WTC11 (cell line): ENCODE measurements around the gene VPS41. TPM values are rescaled to one million over a fixed set of nuclear protein-coding genes. Genes with fewer than 3 reads are reported as not detected.
A peak's percentile ranks its signal among the peaks of the same experiment; 100 is the strongest.

Source experiments
- ATAC-seq: fragments of 200-7000 bp; cut with Tn5 transposase; 2 replicates; pipeline ENCODE4 v1.10.0; 2021; ENCODE audit warnings: mild to moderate bottlenecking, moderate library complexity
- CTCF ChIA-PET: fragments of 300-600 bp; sonication (Branson Sonifier 250); formaldehyde crosslinking; loops from one replicate; lab custom pipeline; 2021; ENCODE audit warnings: antibody characterized with exemption; lab: Charles Lee
- POLR2A ChIA-PET: fragments of 350-600 bp; sonication (Branson Sonifier 250); formaldehyde crosslinking; loops from one replicate; lab custom pipeline; 2021; ENCODE audit warnings: antibody characterized with exemption; lab: Charles Lee
- DNase-seq: peaks from one replicate; pipeline ENCODE4 v3.0.0; 2021; ENCODE audit warnings: low spot score
- H3K27ac Mint-ChIP-seq: 2 replicates; pipeline ENCODE4 v1.8.0; 2021; ENCODE audit warnings: mixed read lengths
- H3K27me3 Mint-ChIP-seq: 2 replicates; pipeline ENCODE4 v1.8.0; 2021; ENCODE audit warnings: low read depth, mild to moderate bottlenecking, moderate library complexity, mixed read lengths
- H3K36me3 Mint-ChIP-seq: 2 replicates; pipeline ENCODE4 v1.8.0; 2021; ENCODE audit warnings: mixed read lengths
- H3K4me1 Mint-ChIP-seq: 2 replicates; pipeline ENCODE4 v1.8.0; 2022; ENCODE audit warnings: mixed read lengths
- H3K4me3 Mint-ChIP-seq: 2 replicates; pipeline ENCODE4 v1.8.0; 2021; ENCODE audit warnings: mild to moderate bottlenecking, moderate library complexity, mixed read lengths
- H3K9me3 Mint-ChIP-seq: 2 replicates; pipeline ENCODE4 v1.8.0; 2021; ENCODE audit warnings: mixed read lengths
- ATF1 ChIP-seq: sonication (generic); formaldehyde crosslinking; IDR thresholded peaks from 2 replicates; pipeline ENCODE4 v1.8.1; 2023; ENCODE audit warnings: mild to moderate bottlenecking, moderate library complexity, missing genetic modification reagents
- CTCF ChIP-seq: fragments of 200-600 bp; IDR thresholded peaks from 2 replicates; pipeline ENCODE4 v1.8.0; 2022; ENCODE audit warnings: antibody characterized with exemption
- ELF4 ChIP-seq: sonication (generic); formaldehyde crosslinking; IDR thresholded peaks from 2 replicates; pipeline ENCODE4 v1.8.1; 2022; ENCODE audit warnings: low read depth, mild to moderate bottlenecking, moderate library complexity, missing genetic modification reagents
- ETV6 ChIP-seq: sonication (generic); formaldehyde crosslinking; IDR thresholded peaks from 2 replicates; pipeline ENCODE4 v1.8.1; 2022; ENCODE audit warnings: mild to moderate bottlenecking, missing genetic modification reagents
- FOXJ3 ChIP-seq: sonication (generic); formaldehyde crosslinking; IDR thresholded peaks from 2 replicates; pipeline ENCODE4 v1.9.0; 2021; ENCODE audit warnings: missing genetic modification reagents, mild to moderate bottlenecking, borderline replicate concordance
- FOXP1 ChIP-seq: sonication (generic); formaldehyde crosslinking; IDR thresholded peaks from 2 replicates; pipeline ENCODE4 v1.8.0; 2022; ENCODE audit warnings: missing genetic modification reagents, mild to moderate bottlenecking, moderate library complexity, borderline replicate concordance
- FOXP4 ChIP-seq: sonication (generic); formaldehyde crosslinking; IDR thresholded peaks from 2 replicates; pipeline ENCODE4 v1.8.0; 2022; ENCODE audit warnings: mild to moderate bottlenecking, missing genetic modification reagents
- GABPB1 ChIP-seq: sonication (generic); formaldehyde crosslinking; IDR thresholded peaks from 2 replicates; pipeline ENCODE4 v1.8.1; 2023; ENCODE audit warnings: mild to moderate bottlenecking, missing genetic modification reagents
- HMGA2 ChIP-seq: fragments of 250-450 bp; sonication (Bioruptor Pico); IDR thresholded peaks from 2 replicates; pipeline ENCODE4 v1.4.0; 2021; ENCODE audit warnings: mild to moderate bottlenecking, moderate library complexity
- IRF1 ChIP-seq: sonication (generic); formaldehyde crosslinking; IDR thresholded peaks from 2 replicates; pipeline ENCODE4 v1.8.0; 2023; ENCODE audit warnings: missing genetic modification reagents
- NR1H2 ChIP-seq: sonication (generic); formaldehyde crosslinking; IDR thresholded peaks from 2 replicates; pipeline ENCODE4 v1.9.0; 2021; ENCODE audit warnings: mild to moderate bottlenecking, moderate library complexity, missing genetic modification reagents
- NR2C2 ChIP-seq: sonication (generic); formaldehyde crosslinking; IDR thresholded peaks from 2 replicates; pipeline ENCODE4 v1.8.0; 2022; ENCODE audit warnings: mild to moderate bottlenecking, missing genetic modification reagents
- NR3C1 ChIP-seq: sonication (generic); formaldehyde crosslinking; conservative IDR thresholded peaks from 2 replicates; pipeline ENCODE4 v1.8.1; 2023; ENCODE audit warnings: low read depth, mild to moderate bottlenecking, missing genetic modification reagents
- TEAD1 ChIP-seq: sonication (generic); formaldehyde crosslinking; IDR thresholded peaks from 2 replicates; pipeline ENCODE4 v1.8.0; 2022; ENCODE audit warnings: mild to moderate bottlenecking, missing genetic modification reagents
- ZNF232 ChIP-seq: sonication (generic); formaldehyde crosslinking; IDR thresholded peaks from 2 replicates; pipeline ENCODE4 v1.8.0; 2022; ENCODE audit warnings: mild to moderate bottlenecking, missing genetic modification reagents
- ZNF263 ChIP-seq: sonication (generic); formaldehyde crosslinking; IDR thresholded peaks from 2 replicates; pipeline ENCODE4 v1.8.1; 2022; ENCODE audit warnings: low read depth, mild to moderate bottlenecking, moderate library complexity, missing genetic modification reagents
- ZNF423 ChIP-seq: fragments of 250-450 bp; sonication (Bioruptor Pico); IDR thresholded peaks from 2 replicates; pipeline ENCODE4 v2.1.2; 2022; ENCODE audit warnings: mild to moderate bottlenecking, moderate library complexity
- ZNF671 ChIP-seq: fragments of 250-450 bp; sonication (Bioruptor Pico); IDR thresholded peaks from 2 replicates; pipeline ENCODE4 v1.8.0; 2021; ENCODE audit warnings: mild to moderate bottlenecking
- ZSCAN18 ChIP-seq: fragments of 250-450 bp; sonication (Bioruptor Pico); IDR thresholded peaks from 2 replicates; pipeline ENCODE4 v2.1.2; 2022; ENCODE audit warnings: mild to moderate bottlenecking, moderate library complexity
- total RNA-seq: library from RNA; stranded (reverse); gene quantifications from 3 replicates; pipeline ENCODE4 v1.2.3, GENCODE V29; 2021

The VPS41 gene
- total RNA-seq, 1 experiment from 2014 or later, result 50.3 TPM

- TF ChIP-seq ATF1 (CRISPR knock-in tag), result no peak
- 0 out of 2 replicates have a peak, but pooled peaks have one; percentile 21 for TF ChIP-seq CTCF
- no peak for TF ChIP-seq NR3C1 (CRISPR knock-in tag)
- Mint-ChIP-seq H3K27me3 (no peaks in the 10 kb centered on the region), H3K9me3 (peaks cover 16% of the 10 kb centered on the region), H3K36me3 (peaks cover 4% of the 10 kb centered on the region; the same call in 1 of the 2 replicates), H3K27ac (no peak overlapping the region), H3K4me3 (no peak overlapping the region), H3K4me1 (peaks cover 7% of the 10 kb centered on the region; the same call in 1 of the 2 replicates)
- ChIA-PET POLR2A (no interaction called here), CTCF (no interaction called here)
- peak; percentile 20 for DNase-seq
- peak; percentile 90 for ATAC-seq
Observed at GRCh38 chr7:38716397-38716796, 192.6 kb downstream of the VPS41 start.

GRCh38 chr7:38709123-38709522 is 199.9 kb downstream of the VPS41 start:
- ChIA-PET CTCF (no interaction called here), POLR2A (no interaction called here)
- ATAC-seq, result no peak
- no peaks in the 10 kb centered on the region for H3K4me1 Mint-ChIP-seq
- H3K36me3 Mint-ChIP-seq, result no peaks in the 10 kb centered on the region
- no peak for DNase-seq
- H3K9me3 Mint-ChIP-seq, result no peaks in the 10 kb centered on the region; the same call in 1 of the 2 replicates
- H3K27me3 Mint-ChIP-seq, result no peaks in the 10 kb centered on the region
- no peak overlapping the region for H3K4me3 Mint-ChIP-seq
- no peak for TF ChIP-seq ZNF232 (CRISPR knock-in tag)
- TF ChIP-seq TEAD1, result no peak
- TF ChIP-seq ETV6, result no peak
- TF ChIP-seq ZNF263 (CRISPR knock-in tag), result no peak
- no peak for TF ChIP-seq ATF1 (CRISPR knock-in tag)
- no peak for TF ChIP-seq ZNF423 (CRISPR knock-in tag)
- H3K27ac Mint-ChIP-seq, result no peak overlapping the region

- no peaks in the 10 kb centered on the region for H3K27me3 Mint-ChIP-seq
- H3K36me3 Mint-ChIP-seq, result no peaks in the 10 kb centered on the region
- H3K4me1 Mint-ChIP-seq, result no peaks in the 10 kb centered on the region
- H3K27ac Mint-ChIP-seq, result no peak overlapping the region
- ChIA-PET POLR2A (no interaction called here), CTCF (no interaction called here)
- no peak overlapping the region for H3K4me3 Mint-ChIP-seq
- no peaks in the 10 kb centered on the region; the same call in 1 of the 2 replicates for H3K9me3 Mint-ChIP-seq
- DNase-seq (no peak), ATAC-seq (peak; percentile 47; the same call in 1 of the 2 replicates)
- no peak for TF ChIP-seq FOXJ3
- no peak for TF ChIP-seq FOXP1 (CRISPR knock-in tag)
- TF ChIP-seq ZSCAN18 (CRISPR knock-in tag), result no peak
- TF ChIP-seq FOXP4 (CRISPR knock-in tag), result no peak
- TF ChIP-seq TEAD1, result no peak
- TF ChIP-seq ELF4 (CRISPR knock-in tag), result no peak
Observed at GRCh38 chr7:38704751-38705150, 204.2 kb downstream of the VPS41 start.

- POLR2A ChIA-PET, result no interaction called here
Observed at GRCh38 chr7:38704041-38704547, 204.9 kb downstream of the VPS41 start.

More at GRCh38 chr7:38704041-38704547, 204.9 kb downstream of the VPS41 start:
- Mint-ChIP-seq H3K27ac (no peak overlapping the region), H3K27me3 (no peaks in the 10 kb centered on the region), H3K4me3 (no peak overlapping the region), H3K36me3 (no peaks in the 10 kb centered on the region), H3K4me1 (no peaks in the 10 kb centered on the region), H3K9me3 (no peaks in the 10 kb centered on the region; the same call in 1 of the 2 replicates)
- DNase-seq (no peak), ATAC-seq (no peak)
- CTCF ChIA-PET, result no interaction called here
- TF ChIP-seq IRF1 (CRISPR knock-in tag) (no peak), ZNF423 (CRISPR knock-in tag) (no peak), NR2C2 (no peak), NR1H2 (CRISPR knock-in tag) (no peak), ZNF232 (CRISPR knock-in tag) (no peak), GABPB1 (CRISPR knock-in tag) (no peak), HMGA2 (CRISPR knock-in tag) (no peak), ZNF671 (CRISPR knock-in tag) (no peak)
